Transverse colon (tissue), 4 donors: ENCODE measurements around the gene SP6. TPM values are rescaled to one million over a fixed set of nuclear protein-coding genes. Genes with fewer than 3 reads are reported as not detected.

Experiments
- DNase-seq: peaks from one replicate; pipeline ENCODE4 v3.0.0-alpha.2; 2019
- H3K27ac ChIP-seq, 4 donors: fragments of 200-600 bp; sonication (generic); 2 replicates each; pipeline ENCODE4 v1.5.1; 2016 to 2018; ENCODE audit warnings: inconsistent platforms in 4 of 4
- H3K27me3 ChIP-seq: fragments of 200-600 bp; sonication (generic); 2 replicates; pipeline ENCODE4 v1.5.1; 2017; ENCODE audit warnings: inconsistent platforms
- H3K36me3 ChIP-seq, 4 donors: fragments of 200-600 bp; sonication (generic); 2 replicates each; pipeline ENCODE4 v1.5.1; 2017 to 2019; ENCODE audit warnings: inconsistent platforms in 4 of 4
- H3K4me1 ChIP-seq, 4 donors: fragments of 200-600 bp; sonication (generic); 2 replicates each; pipeline ENCODE4 v1.5.1; 2017 to 2020; ENCODE audit warnings: inconsistent platforms in 4 of 4
- H3K4me3 ChIP-seq, 4 donors: fragments of 200-600 bp; sonication (generic); 1 replicate in 1 of 4; 2 replicates in 3 of 4; pipeline versions ENCODE4 v1.5.1 to v1.6.1; 2017 to 2019; ENCODE audit warnings: inconsistent platforms in 4 of 4
- H3K9me3 ChIP-seq, 2 donors: fragments of 200-600 bp; sonication (generic); 2 replicates each; pipeline ENCODE4 v1.5.1; 2017 to 2019; ENCODE audit warnings: inconsistent platforms in 2 of 2
- EP300 ChIP-seq: sonication (generic); formaldehyde crosslinking; IDR thresholded peaks from one replicate; pipeline ENCODE4 v1.6.1; 2017; ENCODE audit warnings: antibody characterized with exemption, low read depth
- POLR2A ChIP-seq: fragments of 450-650 bp; IDR thresholded peaks from one replicate; pipeline ENCODE4 v1.6.1; 2016; ENCODE audit warnings: antibody characterized with exemption, mild to moderate bottlenecking, moderate library complexity
- POLR2AphosphoS5 ChIP-seq, 3 donors: sonication (generic); formaldehyde crosslinking; IDR thresholded peaks; one replicate each; pipeline ENCODE4 v1.6.1; 2016; ENCODE audit warnings: antibody characterized with exemption in 3 of 3
- WGBS, 2 donors: methylation state at CpG; one replicate each; pipeline ENCODE4 v1.1.5; 2018; ENCODE audit warnings: low coverage in 1 of 2; 5-methylcytosine and 5-hydroxymethylcytosine counted together
- in situ Hi-C, 4 donors: fragments of 200-750 bp; cut with MboI; loops; one replicate each; pipeline versions ENCODE4 v1.15.0 to v1.15.1; 2017; ENCODE audit warnings: low sequenced_read_pairs in 3 of 4, low pct_ligation_motif_present in 1 of 4, low pct_unique_long_range_greater_than_20kb in 1 of 4
- intact Hi-C: fragments of 100-400 bp; cut with DNase I; formaldehyde crosslinking; loops from one replicate; pipeline ENCODE4 v1.15.1; 2023; ENCODE audit warnings: low total_unique reads
- total RNA-seq, 4 donors: library from RNA; depleted of rRNA; stranded (reverse); fragments of >200 nt; gene quantifications; one replicate each; pipeline ENCODE4 v1.1.0, GENCODE V29; 2016
- TF ChIP-seq, protein P1 (sequence below), 5 experiments: fragments of 200-600 bp in 3 of 5; fragments of 450-650 bp in 2 of 5; sonication (generic) in 3 of 5; IDR thresholded peaks; 1 replicate in 2 of 5; 2 replicates in 3 of 5; pipeline ENCODE4 v1.5.1; 2016 to 2017; ENCODE audit warnings: antibody characterized with exemption in 5 of 5, inconsistent platforms in 3 of 5, mild to moderate bottlenecking in 2 of 5, moderate library complexity in 1 of 5

The SP6 gene
- total RNA-seq, 4 donors from 2014 or later: 0.40 to 5.9 (median 4.9) TPM

DNA sequence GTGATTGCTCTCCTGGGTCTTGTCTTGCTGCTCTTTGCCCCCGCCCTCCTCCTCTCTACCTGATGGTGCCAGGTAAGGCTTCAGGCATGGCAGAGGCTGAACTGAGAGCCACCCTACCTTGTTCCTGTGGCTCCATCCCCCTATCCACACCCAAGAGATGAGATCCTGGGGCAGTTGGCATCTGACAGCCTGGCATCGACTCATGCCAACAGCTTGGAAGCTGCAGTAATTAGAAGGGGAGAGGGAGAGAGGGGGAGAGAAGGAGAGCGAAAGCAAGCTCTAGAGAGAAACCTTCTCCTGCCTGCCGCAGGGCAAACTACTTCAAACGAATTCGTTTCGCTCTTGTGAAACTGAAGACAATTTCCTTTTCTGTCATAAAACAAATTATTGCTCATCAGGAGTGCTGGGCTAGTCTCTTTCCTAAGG is 13.8 kb upstream of the SP6 start:
- no peaks in the 10 kb centered on the region for H3K36me3 ChIP-seq
- H3K27me3 ChIP-seq: peaks cover 14% of the 10 kb centered on the region
- H3K4me1 ChIP-seq: peaks cover 0 to 9% (median 3%) of the 10 kb centered on the region in 4 donors
- in situ Hi-C loops: no loop called here
- 26% methylated on average over 7 of the region's 7 CpGs; no CpG with 5 or more reads in 1 of the 2 donors for WGBS, 2 donors
- H3K9me3 ChIP-seq: no peaks in the 10 kb centered on the region
- intact Hi-C loops: no loop called here
- no peak for DNase-seq
- TF ChIP-seq, protein P1, sequence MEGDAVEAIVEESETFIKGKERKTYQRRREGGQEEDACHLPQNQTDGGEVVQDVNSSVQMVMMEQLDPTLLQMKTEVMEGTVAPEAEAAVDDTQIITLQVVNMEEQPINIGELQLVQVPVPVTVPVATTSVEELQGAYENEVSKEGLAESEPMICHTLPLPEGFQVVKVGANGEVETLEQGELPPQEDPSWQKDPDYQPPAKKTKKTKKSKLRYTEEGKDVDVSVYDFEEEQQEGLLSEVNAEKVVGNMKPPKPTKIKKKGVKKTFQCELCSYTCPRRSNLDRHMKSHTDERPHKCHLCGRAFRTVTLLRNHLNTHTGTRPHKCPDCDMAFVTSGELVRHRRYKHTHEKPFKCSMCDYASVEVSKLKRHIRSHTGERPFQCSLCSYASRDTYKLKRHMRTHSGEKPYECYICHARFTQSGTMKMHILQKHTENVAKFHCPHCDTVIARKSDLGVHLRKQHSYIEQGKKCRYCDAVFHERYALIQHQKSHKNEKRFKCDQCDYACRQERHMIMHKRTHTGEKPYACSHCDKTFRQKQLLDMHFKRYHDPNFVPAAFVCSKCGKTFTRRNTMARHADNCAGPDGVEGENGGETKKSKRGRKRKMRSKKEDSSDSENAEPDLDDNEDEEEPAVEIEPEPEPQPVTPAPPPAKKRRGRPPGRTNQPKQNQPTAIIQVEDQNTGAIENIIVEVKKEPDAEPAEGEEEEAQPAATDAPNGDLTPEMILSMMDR (IDR thresholded peaks at IDR 0.05): no peak
- no peak for TF ChIP-seq POLR2AphosphoS5 (IDR thresholded peaks at IDR 0.05)
- no peak for TF ChIP-seq POLR2A
- TF ChIP-seq EP300: no peak
- H3K4me3 ChIP-seq: no peak overlapping the region
- H3K27ac ChIP-seq: no peak overlapping the region

DNA sequence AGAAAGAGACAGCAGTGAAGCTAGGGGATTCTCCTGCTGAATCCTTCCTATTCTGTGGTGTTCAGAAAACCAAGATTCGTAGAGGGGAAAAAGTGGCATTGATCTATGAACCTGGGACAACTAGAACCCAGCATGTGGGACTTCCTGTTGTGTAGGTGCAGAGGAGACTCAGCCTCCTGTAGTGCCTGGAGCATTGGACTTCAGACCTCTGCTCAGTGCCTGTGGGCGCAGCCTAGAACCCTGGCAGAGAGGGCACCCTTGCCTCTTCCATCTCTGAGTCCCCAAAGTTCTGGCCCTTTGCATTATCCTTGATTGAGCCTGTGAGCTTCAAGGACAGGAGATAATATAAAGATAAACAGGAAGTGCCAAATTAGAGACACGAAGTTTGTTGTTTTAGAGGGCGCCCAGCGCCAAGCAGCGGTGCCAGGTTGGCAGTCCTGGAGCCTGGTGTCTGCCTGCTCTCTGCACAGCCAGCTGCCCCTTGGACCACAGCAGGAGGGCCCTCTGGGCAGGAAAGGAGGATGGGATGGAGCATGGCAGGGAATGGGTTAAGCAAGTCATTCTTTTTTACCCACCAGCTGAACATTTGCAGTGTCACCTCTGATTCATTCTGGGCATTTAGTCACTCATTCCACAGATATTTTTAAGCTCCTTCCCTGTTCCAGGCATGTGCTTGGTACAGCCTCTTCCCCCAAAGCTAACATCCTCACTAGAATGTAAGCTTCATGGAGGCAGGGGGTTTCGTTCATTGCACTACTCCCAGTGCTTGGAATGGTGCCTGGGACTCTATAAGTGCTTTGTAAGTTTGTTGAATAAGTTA is 11.9 kb upstream of the SP6 start:
- no peak for DNase-seq
- no peaks in the 10 kb centered on the region for H3K9me3 ChIP-seq
- intact Hi-C loops (no loop called here), in situ Hi-C loops (no loop called here)
- H3K4me1 ChIP-seq: peaks cover 0 to 9% (median 3%) of the 10 kb centered on the region in 4 donors
- TF ChIP-seq EP300 (no peak), POLR2A (no peak), POLR2AphosphoS5 (IDR thresholded peaks at IDR 0.05) (no peak)
- TF ChIP-seq, protein P1 (IDR thresholded peaks at IDR 0.05): no peak
- H3K4me3 ChIP-seq: no peak overlapping the region
- 56 to 72% methylated on average over 6 to 7 of the region's 7 CpGs for WGBS, 2 donors
- no peaks in the 10 kb centered on the region for H3K36me3 ChIP-seq
- no peak overlapping the region for H3K27ac ChIP-seq
- H3K27me3 ChIP-seq: peaks cover 13% of the 10 kb centered on the region

DNA sequence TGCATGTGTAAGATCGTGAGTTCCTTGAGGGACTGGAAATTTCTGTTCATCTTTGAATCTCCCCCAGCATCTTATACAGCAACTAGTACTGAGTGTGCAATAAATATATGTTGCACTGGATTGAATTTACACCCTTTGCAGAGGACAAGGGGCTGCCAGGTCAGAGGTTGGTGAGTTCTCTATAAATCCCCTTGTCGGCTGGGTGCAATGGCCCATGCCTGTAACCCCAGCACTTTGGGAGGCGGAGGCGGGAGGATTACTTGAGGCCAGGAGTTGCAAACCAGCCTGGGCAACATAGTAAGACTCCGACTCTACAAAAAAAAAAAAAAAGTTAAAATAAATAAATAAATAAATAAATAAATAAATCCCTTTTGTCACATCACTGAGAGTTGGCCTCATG is 9.4 kb upstream of the SP6 start:
- DNase-seq: no peak
- Histone ChIP-seq H3K9me3 (no peaks in the 10 kb centered on the region), H3K27me3 (peaks cover 35% of the 10 kb centered on the region), H3K4me1 (peaks cover 0 to 9% (median 3%) of the 10 kb centered on the region in 4 donors), H3K36me3 (no peaks in the 10 kb centered on the region), H3K4me3 (no peak overlapping the region), H3K27ac (no peak overlapping the region)
- intact Hi-C loops: no loop called here
- WGBS, 2 donors: 82 to 87% methylated on average over 3 to 5 of the region's 5 CpGs
- in situ Hi-C loops: no loop called here
- TF ChIP-seq POLR2A: no peak
- no peak for TF ChIP-seq POLR2AphosphoS5 (IDR thresholded peaks at IDR 0.05)
- TF ChIP-seq EP300: no peak
- TF ChIP-seq, protein P1 (IDR thresholded peaks at IDR 0.05): no peak

DNA sequence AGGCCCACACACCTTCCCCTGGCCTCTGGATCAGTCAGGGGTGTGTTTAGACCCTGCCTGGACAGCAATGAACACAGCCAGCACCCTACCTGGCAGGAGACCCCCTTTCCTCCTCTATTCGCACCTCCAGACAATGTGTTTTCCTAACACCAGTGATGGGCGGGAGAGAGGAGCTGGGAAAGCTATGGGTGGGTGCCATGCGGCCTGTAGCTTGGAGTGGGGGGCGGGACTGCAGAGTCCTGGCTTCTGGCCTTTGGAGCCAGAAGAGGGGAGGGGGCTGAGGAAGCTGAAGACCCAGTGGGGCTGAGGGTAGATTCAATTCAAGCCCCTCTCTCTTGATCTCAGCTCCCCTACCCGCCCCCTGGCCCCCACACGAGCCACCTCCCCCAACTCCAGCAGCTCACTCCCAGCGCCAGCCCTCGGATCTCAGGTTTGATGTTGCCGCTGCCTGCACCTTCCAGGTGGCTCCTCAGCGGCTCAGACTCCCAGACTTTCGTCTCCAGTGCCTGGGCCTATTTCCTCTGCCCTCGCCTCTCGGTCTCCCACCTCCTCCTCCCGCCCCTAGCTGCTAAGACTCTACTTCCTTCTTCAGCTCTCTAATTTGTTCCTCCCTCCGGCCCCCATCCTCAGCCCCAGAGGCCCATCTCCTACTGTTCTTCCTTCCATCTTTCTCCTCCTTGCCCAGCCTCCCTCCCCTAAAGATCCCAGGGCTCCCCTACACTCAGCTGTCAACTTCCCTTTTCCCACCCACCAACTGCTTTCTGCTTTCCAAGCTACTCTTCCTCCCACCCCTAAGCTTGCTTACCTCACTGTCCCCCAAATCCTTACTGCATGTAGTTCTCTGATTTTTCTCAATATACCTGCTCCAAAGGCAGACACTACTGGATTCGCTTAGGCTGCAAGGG is 6.8 kb upstream of the SP6 start:
- H3K4me3 ChIP-seq: no peak overlapping the region
- in situ Hi-C loops (no loop called here), intact Hi-C loops (no loop called here)
- no peaks in the 10 kb centered on the region for H3K4me1 ChIP-seq
- TF ChIP-seq EP300: no peak
- TF ChIP-seq POLR2AphosphoS5 (IDR thresholded peaks at IDR 0.05): no peak
- TF ChIP-seq, protein P1 (IDR thresholded peaks at IDR 0.05): no peak
- no peak for TF ChIP-seq POLR2A
- H3K27me3 ChIP-seq: peaks cover 61% of the 10 kb centered on the region
- no peaks in the 10 kb centered on the region for H3K9me3 ChIP-seq
- 66 to 72% methylated on average over 9 to 15 of the region's 16 CpGs for WGBS, 2 donors
- H3K27ac ChIP-seq: no peak overlapping the region
- no peak for DNase-seq
- no peaks in the 10 kb centered on the region for H3K36me3 ChIP-seq
